NCI-H1417 (cell line): ENCODE data around the gene PI16.
"Not testable (repeated sequence)": the region's sequence is repeated elsewhere in the genome, so short reads cannot be mapped to it uniquely, and the experiment has no call there.

Experiments
- DNase-seq, 3 experiments: peaks; one replicate each; lab custom pipeline; 2025; lab: John Stamatoyannopoulos, UW

Gene PI16

GRCh38 chr6:36928547-36928918, 26.0 kb upstream of the PI16 start:
- DNase-seq, result peak in 1 of 3 experiments; percentile 24

- DNase-seq, result no peak
Measured at GRCh38 chr6:36929152-36929551, 25.4 kb upstream of the PI16 start.

- DNase-seq, result peak in 1 of 3 experiments; percentile 9
Measured at GRCh38 chr6:36929607-36930006, 24.9 kb upstream of the PI16 start.

- DNase-seq, result no peak
Measured at GRCh38 chr6:36930483-36930882, 24.1 kb upstream of the PI16 start.

GRCh38 chr6:36933102-36933501, 21.4 kb upstream of the PI16 start:
- no peak for DNase-seq

- DNase-seq, result no peak
Measured at GRCh38 chr6:36933519-36933918, 21.0 kb upstream of the PI16 start.

GRCh38 chr6:36934901-36935300, 19.6 kb upstream of the PI16 start:
- DNase-seq, result no peak

GRCh38 chr6:36936824-36937223, 17.7 kb upstream of the PI16 start:
- no peak for DNase-seq

- DNase-seq, result no peak
Measured at GRCh38 chr6:36937896-36938295, 16.6 kb upstream of the PI16 start.

- DNase-seq, result no peak
Measured at GRCh38 chr6:36938536-36938935, 16.0 kb upstream of the PI16 start.

GRCh38 chr6:36939005-36939404, 15.5 kb upstream of the PI16 start:
- not testable (repeated sequence) for DNase-seq

GRCh38 chr6:36940027-36940426, 14.5 kb upstream of the PI16 start:
- DNase-seq, result no peak

- DNase-seq, result not testable (repeated sequence)
Measured at GRCh38 chr6:36941561-36941960, 13.0 kb upstream of the PI16 start.

- DNase-seq, result not testable (repeated sequence)
Measured at GRCh38 chr6:36942329-36942728, 12.2 kb upstream of the PI16 start.

GRCh38 chr6:36944650-36945049, 9.9 kb upstream of the PI16 start:
- DNase-seq, result no peak

GRCh38 chr6:36945301-36945700, 9.2 kb upstream of the PI16 start:
- DNase-seq, result no peak

GRCh38 chr6:36946526-36946925, 8.0 kb upstream of the PI16 start:
- DNase-seq, result peak in 2 of 3 experiments; percentile 8 to 25

GRCh38 chr6:36947570-36948351, 6.8 kb upstream of the PI16 start:
- no peak for DNase-seq

- not testable (repeated sequence) for DNase-seq
Measured at GRCh38 chr6:36949076-36949475, 5.5 kb upstream of the PI16 start.

GRCh38 chr6:36949636-36950035, 4.9 kb upstream of the PI16 start:
- DNase-seq, result no peak

- DNase-seq, result no peak
Measured at GRCh38 chr6:36953931-36954261, 642 bp upstream of the PI16 start.

- DNase-seq, result no peak
Measured at GRCh38 chr6:36955136-36955535, 598 bp downstream of the PI16 start.

- no peak for DNase-seq
Measured at GRCh38 chr6:36955671-36956445, 1.3 kb downstream of the PI16 start.

GRCh38 chr6:36956446-36956820, 1.9 kb downstream of the PI16 start:
- DNase-seq, result no peak
